GM21528 (cell line): ENCODE data around the gene KIF18B.

Experiments used
- ATAC-seq: cut with Tn5 transposase; IDR thresholded peaks from one replicate; pipeline ENCODE4 v1.9.1; 2021; ENCODE audit warnings: mild to moderate bottlenecking, moderate library complexity; ENCODE audit not compliant: unreplicated experiment, low FRiP score

The KIF18B gene

DNA sequence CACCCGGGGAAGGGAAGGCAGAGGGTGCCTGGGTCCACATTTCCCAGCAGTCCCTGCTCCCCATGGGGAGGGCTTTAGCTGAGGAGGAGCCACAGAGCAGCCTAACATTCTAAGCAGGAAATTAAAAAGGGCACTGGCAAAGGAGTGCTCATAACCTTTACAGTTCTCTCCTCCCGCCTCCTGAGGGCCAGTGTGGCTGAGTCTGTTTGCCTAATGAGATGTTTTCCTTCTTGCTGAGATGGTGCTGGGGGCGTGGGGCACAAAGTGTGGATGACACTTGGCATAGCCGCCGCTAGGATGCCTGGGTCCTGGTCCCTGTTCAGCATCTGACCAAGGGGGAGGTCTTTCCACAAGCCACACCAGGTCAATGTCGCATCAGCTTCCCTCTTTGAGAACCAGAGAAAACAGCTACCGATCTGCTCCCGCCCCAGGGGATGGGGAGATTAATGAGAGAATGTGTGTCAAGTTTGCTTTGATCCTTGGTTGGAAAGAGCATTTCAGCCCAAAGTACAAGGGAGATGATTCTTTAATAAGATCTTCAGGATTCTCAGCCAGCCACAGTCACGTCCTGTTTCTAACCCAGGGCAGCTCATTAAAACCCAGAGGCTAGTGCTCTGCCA is 5.8 kb downstream of the KIF18B start:
- ATAC-seq, result no peak

DNA sequence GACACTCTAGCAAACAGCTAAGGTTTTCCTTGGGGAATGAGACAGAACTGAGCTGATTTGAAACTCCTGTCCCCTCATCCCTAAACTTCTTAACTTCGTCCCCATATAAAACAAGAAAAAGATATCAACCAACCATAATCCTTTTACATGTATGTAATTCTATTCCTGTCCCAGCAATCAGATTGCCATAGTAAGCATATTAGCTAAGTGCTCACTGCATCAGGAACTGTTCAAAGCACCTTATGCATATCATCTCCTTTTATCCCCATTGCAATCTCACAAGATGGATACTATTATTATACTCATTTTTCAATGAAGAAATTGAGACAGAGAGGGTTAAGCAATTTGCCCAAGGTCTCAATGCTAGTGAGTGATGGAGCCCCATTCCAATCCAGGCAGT is 6.8 kb downstream of the KIF18B start:
- ATAC-seq, result no peak

DNA sequence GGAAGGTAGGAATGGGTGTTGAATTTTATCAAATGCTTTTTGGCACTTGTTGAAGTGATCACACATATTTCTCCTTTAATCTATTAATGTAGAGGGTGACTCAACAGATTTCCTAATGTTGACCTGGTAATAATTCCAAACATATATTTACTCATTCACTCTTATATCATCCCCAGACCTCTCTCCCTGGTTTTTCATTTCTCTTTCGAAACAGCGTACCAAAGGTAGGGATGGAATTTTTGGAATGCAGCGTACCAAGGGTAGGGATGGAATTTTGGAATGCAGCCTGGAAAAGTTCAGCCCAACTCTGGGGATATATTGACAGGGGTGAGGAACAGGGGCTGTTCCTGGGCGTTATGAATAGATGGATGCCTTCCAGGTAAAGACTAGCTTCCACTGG is 7.3 kb downstream of the KIF18B start:
- ATAC-seq, result no peak

DNA sequence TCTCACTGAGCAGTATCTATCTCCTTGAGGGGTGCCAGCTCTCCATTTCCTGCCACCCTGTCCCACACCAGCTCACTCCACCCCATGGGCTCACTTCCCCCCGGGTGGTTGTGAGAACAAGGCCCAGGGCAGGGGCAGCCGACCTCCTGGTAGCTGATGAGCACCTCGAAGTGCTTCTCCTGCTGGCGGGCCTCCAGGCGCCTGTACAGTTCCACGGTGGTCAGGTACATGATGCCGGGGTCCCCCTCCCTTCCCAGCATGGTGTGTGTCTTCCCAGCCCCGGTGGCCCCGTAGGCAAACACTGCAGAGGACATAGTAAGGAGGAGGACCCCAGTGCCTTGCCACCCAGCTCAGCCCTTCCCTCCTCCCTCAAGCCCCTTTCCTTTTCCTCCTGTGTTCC is 12.5 kb downstream of the KIF18B start:
- no peak for ATAC-seq

DNA sequence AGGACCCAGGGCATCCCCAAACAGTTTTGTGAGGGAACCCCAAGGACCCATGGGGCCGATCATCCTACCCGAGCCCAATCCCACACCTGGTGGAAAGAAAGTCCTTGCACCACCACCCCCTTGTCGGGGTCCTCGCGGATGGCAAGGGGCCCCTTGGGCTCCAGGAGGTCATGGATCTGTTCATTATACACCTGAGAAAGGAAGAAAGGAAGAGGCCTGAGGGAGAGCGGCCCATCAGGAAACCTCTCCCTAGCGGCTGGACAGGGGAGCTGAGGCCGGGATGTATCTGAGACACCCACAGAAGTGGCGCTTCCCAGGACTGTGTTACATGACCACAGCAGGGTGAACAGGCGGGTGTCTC is 12.8 kb downstream of the KIF18B start:
- ATAC-seq, result no peak

DNA sequence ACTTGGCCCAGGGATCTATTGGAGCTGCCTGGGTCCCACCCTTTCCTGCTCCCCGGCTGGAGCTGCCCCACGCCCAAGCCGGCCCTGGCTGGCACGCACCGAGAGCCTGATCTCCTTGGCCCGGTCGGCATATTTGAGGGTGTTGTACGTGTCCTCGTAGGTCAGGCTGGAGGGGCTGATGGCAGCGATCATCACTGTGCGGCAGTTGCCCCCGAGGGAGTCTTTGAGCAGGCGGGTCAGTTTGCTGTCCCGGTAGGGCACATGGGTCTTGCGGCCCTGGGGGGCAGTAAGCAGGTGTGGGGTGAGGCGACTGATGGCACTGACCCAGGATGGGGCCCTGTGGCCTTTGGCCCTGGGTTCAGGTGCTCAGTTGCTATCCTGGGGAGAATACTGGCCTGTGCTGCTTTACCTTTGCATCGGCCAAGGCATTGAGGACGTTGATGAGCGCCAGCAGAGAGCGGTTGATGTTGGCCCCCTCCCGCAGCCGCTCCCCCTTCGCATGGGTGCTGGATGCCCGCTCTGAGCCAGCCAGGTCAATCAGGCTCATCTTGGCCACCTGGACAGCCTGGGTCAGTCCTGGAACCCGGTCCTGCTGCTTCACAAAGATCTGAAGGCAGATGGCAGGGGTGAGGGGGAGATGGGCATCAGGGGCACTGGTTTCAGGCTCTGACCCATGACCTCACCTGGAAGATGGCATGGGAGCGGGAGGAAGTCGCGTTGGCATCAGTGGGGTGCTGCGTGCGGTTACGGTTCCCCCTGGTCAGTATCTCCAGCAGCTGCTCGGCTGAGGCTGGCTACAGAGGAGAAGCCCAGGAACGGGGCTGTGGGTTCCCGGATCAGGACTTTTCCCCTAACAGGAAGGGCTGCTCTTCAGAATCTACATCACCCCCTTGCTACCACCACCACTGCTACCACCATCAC is 13.5 kb downstream of the KIF18B start:
- ATAC-seq, result no peak

DNA sequence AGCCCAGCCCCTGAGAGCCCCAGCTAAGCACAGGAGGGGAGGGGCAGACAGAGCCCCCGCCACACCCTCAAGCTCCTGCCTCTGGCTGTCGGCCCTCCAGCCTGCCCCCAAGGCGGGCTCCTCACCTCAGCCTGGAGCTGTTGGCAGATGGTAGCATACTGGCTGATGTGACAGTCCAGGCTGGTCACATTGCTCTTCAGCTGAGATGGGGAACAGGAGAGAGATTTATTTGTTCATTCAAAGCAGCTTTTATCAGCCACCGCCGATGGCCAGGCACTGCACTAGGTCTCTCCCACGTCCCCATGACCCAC is 14.8 kb downstream of the KIF18B start:
- ATAC-seq, result no peak

DNA sequence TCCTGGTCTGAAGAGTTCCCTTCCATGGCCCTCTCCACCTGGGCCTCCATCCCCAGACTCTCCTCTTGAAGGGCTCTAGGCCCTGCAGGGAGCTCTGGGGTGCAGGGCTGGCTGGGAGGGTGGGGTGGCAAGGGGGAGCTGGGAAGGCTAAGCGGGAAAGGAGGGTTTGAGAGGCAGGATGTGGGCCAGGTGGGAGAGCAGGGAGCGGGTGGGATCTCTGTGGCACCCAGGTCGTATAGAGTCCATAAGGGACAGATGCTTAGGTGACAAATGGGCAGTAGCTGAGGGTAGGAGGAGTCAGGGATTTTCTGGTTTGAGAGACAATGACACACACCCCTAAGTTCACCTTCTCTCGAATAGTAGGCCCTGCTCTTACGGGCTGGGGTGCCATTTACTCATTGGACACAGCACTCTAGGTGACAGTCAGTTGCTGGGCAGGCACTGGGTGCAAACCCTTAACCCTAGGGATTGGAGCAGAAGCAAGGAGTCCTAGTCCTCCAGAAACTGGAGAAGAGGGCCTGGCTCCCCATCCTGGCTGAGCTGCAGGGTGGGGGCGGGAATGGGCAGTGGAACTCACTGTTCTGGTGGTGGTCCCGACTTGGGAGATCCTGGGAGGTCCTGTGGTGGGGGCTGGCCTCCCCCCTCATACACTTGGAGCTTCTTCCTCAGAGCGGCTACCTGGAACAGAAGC is 15.3 kb downstream of the KIF18B start:
- no peak for ATAC-seq

DNA sequence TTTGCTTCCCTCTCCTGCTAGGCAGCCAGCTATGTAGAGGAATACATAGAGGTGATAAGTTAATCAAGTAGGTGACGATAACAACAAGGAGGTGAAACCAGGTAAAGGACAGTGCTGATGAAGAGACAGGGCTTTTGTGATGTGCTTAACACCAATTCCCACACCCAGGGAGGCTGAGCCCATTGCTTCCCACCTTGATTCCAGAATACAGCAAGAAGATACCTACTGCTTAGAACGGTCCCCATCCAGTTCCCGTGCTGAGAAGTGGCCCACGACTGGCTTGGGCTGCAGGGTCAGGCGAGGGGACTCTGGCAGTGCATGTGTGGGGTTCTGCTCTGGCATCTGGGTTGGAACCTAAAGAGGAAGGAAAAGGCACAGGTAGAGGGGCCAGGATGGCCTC is 16.2 kb downstream of the KIF18B start:
- ATAC-seq, result no peak

DNA sequence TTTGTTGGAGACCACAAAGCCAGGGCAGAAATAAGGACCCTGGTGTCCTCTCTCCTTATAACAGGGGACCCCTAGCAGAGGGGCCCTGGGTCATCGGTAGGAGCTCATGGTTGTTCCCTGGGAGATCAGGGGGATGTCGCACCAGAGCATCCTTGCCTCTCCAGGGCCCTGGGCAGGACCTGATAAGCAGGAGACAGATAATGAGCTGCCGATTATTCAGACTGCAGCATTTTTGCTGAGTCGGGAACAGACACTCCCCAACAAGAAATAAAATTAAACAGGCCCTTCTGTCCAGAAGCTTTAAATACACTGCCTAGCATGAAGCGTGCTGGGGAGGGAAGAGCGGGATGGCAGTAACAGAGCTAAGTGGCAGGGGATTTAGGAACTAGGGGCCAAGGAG is 16.9 kb downstream of the KIF18B start:
- ATAC-seq, result no peak

DNA sequence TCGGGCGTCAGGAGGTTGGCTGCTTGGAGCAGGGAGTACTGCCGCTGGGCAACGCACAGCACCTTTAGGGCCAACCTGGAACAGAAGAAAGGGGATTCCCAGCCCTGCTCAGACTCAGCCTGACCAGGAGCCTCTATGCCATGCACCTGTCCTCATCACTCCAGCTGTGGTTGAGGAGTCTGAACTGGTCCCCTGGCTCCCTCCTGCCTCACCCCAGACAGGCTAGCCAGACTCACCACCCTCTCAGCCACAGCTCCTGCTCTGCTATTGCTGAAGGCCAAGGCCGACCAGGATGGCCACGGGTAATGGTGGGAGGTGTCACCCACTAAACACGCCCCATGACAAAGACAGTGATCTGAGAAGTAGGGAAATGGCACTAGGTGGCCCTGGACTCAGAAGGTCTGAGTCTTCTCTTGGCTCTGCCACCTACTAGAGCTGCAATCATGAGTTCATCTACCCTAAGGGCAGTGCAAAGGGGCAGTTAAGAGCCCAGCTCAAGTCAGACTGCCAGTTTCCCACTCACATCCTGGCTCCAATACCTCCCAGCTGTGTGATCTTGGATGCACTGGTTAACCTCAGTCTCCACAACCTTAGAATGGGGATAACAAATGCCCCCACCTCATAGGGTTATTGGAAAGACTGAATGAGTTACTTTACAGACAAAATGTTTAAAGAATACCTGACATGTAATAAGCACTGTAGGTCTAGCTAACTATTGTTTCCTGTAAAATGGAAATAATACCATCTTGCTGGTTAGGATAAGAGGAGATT is 18.4 kb downstream of the KIF18B start:
- ATAC-seq, result no peak

DNA sequence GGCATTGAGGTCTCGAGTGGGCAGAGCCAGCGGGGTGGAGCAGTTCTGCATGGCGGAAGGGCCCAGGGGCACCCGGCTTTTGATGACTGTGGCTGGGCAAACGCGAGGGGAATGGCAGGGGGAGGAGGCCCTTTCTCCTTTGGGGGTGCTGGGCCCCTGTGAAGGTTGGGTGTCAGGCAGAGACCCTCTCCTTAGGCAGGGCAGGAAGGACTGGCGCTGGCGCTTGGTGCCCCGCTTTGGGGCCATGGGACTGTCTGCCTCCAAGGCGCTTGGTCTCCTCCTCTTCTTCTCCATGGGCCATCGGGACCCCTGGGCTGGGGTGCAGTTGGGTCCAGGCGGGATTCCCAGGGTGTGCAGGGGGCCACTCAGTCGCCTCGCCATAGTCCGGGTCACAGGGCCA is 19.4 kb downstream of the KIF18B start:
- ATAC-seq, result no peak

DNA sequence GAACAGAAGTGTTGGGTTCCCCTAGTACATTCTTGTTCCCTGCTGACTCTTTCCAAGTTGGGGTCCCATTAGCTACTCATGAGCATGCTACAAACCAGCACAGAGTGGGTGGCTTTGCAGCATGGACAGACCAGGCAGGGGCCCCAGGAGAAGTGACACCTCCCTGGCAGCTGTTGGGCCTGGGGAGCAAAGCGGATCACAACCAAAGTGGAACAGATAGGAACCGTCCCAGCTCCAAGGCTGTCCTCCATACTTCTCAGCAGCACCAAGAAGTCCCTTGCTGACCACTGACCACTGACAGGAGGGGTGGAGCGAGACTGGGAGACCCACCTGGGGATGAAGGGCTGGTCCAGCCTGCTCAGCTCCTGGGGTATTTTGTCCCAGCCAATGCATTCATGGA is 19.9 kb downstream of the KIF18B start:
- ATAC-seq, result no peak

DNA sequence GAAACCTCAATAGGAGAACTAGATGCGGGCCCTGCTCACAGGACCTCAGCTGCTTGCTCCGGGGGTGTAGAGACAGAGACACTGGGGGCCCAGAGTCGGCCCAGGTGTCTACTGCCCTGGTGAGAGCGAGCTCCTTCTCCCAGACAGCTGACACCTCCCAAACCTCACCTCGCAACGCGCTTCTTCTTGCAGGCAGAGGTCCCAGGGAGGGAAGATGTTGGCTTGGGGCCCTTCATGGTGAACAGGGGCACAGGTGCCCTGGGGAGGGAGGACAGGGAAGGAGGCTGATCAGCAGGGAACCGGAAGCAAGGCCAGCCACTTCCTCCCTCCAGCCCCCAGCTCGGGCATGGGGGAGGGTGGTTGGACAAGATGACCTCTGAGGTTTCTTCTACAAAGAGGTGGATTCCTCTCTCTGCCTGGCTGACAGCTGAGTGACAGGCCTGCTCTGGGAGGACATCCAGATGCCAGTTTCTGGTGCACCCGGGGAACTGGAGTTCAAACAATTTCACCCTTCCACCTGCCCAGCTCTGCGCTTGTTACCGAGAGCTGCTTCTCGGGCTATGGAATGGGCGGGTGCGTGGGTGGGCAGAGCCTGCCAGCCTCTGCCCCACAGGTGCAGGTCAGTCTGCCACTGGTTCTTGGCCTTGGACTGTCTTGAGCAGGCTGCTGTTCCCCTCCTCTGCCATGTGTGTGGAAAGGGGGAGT is 20.6 kb downstream of the KIF18B start:
- no peak for ATAC-seq

DNA sequence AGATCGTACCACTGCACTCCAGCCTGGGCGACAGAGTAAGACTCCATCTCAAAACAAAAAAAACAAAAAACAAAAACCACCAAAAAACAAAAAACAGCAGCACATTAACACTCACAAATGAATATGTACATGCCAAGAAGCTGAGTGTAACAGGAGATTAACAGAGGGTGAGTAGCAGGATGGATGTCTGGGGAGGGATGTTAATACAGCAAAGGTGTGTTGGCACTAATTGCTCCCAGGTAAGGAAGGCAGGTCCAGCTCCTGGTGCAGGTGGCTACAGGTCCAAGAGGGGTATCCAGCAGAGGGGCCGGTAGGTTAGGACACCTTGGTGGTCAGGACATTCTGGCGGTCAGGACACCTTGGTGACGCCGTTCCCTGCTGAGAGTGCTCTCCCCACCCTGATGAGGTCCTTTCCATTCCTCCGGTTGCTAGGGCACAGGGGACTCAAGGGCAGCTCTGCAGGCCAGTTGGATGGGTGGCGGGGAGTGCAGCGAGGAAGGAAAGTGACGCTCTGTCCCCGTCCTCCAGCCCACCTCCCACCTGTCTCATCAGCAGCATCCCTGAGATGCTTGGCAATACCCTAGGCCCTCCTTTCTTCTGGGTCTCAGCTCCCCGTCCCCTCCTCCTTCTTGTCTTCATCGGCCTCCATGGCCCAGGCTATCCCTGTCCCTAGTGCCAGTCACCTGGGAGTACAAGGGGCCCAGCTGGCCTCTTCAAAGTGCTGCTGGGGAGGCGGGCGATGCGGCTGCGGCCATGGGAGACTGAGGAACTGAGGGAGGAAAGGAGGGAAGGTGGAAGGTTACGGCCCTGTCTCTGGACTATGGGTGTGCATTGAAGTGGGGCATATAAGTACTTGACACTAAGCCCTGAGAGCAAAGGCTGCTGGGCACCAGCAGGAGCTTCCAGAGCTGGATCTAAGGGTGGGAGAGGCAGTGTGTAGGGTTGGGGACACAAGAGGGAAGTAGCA is 21.6 kb downstream of the KIF18B start:
- ATAC-seq, result no peak

DNA sequence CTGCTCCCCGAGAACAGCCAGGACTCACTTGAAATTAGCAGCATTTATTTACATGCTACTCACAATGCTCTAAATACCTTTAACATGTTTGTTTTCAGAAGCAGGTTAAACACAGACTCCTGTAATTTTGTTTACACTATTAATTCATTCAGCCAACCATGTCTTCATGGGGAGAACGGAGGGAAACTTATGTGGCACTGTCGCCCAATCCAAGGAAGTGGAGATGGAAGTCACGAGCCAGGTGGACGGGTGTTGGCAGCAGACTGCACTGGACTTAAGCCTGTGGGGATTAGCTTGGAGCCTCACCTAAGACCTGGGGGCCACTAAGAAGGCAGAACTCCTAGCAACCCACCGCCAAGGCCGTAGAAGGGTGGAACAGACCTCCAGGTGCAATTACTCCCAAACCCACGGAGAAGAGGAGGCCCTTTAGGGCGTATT is 23.4 kb downstream of the KIF18B start:
- ATAC-seq, result no peak

DNA sequence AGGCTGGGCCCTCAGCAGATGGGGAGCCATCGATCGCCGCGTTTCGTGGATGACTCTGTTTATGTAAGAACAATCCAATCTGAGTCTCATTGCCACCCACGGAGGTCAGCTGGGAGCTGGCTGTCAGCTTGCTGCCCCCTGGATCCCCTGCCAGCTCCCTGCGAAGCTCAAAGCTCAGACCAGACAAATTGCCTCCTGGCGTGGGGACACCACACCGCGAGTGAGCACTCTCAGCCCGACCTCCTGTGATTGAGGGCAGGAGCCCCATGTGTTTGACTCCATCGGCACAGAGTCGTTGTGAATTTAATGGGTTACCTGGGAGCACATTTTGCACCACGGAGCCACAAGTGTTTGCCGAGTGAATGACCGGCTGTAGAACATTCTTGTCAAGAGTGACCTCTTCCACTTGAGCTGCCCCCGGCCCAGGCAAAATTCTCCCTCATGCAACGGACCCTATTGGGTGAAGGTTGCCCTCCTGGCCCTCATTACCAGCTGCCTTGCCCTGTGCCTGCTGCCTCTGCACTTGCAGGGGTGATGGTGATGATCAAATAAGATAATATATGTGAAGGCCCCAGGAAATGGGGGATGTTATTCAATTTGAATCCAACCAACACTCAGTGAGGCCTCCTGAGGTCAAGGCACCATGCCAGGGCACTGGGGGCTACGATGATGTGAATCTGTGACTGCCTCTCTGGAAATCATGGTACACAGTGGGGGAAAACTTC is 24.7 kb downstream of the KIF18B start:
- no peak for ATAC-seq

DNA sequence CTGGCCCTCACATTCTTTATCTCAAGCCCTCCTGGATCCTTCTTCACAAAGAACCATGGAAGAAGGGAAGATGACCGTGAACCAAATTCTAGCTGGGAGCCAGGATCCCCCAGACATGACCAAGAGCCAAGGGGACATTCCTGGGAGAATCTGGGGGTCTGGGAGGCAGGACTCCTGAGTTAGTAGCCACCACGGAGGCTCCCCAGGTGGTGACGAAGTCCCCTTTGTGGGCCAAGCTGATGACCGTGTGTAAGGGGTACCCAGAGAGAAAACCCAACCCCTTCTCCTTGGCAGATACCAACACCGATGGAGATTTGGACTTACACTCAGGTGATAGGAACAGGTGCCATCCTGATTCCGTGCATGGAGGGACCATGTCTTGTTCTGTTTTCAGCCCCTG is 25.4 kb downstream of the KIF18B start:
- ATAC-seq, result no peak
